Activated CD4-positive, alpha-beta T cell treated with anti-CD3 and anti-CD28 coated beads for 1 hour (primary cell): ENCODE measurements around the gene LSM2.
"Not testable (repeated sequence)": the region's sequence is repeated elsewhere in the genome, so short reads cannot be mapped to it uniquely, and the experiment has no call there.

Source experiments
- DNase-seq: peaks from one replicate; pipeline ENCODE4 v3.0.0-alpha.2; 2020

Gene LSM2

DNA sequence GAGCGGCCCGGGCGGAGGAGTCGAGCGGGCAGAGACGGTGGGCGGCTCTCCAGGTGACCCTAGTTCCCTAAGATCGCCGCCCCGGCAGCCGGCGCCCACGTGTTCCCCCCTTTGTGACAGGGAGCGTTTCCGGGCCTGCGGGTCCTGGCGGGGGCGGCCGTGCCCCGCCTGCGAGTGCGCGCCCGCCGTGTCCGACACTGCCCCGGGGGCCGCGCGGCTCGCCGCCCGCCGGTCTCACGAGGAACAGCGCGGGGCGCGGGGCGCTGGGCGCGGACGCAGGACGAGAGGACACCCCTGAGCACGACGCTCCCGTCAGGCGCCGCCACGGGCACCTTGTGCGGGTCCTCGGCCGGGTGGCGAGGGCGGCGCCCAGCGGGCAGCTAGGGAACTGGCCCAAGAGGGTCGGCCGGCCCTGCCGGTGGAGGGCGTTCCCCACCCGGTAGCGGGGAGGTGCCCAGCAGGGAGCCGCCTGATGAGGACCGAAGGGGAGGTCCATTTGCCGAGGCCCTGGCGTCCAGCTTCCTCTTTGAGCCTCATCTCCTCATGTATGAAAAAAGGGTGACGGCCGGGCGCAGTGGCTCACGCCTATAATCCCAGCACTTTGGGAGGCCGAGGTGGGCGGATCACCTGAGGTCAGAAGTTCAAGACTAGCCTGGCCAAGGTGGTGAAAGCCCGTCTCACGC lies 11.0 kb downstream of the LSM2 start, which contains the start of gene VARS1:
Gene VARS1 (minus strand): TSS at position 137 of the 683 bp plus-strand sequence. CDS start 535 bp downstream, outside the sequence.
- DNase-seq = peak; percentile 75

- no peak for DNase-seq
Measured at GRCh38 chr6:31794866-31795615, 11.7 kb downstream of the LSM2 start.

GRCh38 chr6:31794294-31794865 lies 12.4 kb downstream of the LSM2 start:
- no peak for DNase-seq

GRCh38 chr6:31793927-31794245 lies 12.9 kb downstream of the LSM2 start:
- DNase-seq = not testable (repeated sequence)

DNA sequence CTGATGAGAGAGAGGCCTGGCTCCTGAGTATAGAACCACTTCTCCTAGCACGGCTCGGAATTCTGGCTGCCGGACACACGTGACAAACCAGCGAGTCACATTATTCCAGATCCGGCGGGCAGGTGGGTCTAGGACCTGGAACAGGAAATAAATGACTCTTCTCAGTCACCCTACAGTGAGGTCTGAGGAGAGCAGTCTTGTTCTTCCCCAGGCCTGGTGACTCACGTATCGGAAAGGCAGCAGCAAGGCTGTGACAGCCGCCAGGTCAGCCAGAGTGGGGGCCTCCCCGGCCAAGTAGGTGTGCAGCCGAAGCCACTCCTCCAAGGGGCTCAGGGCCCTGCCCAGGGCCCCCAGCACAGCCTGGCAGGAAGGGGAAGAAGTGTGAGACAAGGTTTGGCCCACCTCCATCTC lies 14.0 kb downstream of the LSM2 start:
- no peak for DNase-seq

DNA sequence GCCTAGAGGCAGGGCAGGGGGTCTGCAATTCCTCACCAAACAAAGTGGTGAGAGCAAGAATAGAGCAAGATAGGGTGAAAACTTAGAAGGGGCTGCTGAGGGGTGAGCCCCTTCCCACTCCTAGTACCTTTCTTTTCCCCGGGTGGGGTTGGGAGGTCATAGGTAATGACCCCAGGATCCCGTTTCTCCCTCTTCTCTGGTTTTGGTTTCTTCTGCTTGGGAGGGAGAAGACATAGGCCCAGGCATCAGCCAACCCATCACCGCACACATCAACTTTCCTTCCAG lies 14.7 kb downstream of the LSM2 start:
- DNase-seq = no peak

DNA sequence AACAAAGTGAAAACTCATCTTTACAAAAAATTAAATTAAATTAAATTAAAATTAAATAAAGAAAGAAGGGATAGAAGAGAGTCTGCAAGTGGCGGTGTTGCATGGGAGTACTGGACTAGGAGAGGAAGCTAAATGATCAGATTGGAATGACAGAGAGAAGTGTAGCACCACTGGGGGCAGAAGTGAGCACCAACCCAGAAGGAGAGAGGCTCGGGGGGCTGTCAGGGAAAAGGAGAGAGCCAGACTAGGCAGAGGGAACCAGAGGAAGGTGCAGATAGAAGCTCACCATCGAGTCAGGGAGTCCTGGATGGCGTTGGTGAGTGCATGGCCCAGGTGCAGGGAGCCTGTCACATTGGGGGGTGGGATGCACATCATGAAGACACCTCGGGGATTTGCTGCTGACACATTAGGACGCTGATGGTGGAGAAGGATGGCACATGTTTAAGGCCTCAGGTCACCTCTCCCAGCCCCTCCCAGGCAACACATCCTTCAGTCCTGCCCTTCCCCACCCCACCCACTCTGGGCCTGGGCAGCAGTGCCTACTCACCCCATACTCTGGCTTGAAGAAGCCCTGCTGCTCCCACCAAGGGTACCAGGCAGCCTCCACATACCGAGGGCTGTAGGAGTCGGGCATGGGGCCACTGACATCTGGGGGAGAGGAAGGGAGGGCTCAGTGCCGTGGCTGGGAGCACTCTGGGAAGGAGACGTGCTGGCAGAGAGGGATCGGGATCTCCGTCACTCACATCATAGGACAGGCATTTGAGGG lies 15.3 kb downstream of the LSM2 start:
- no peak for DNase-seq

GRCh38 chr6:31785475-31785874 lies 21.3 kb downstream of the LSM2 start:
- no peak for DNase-seq

GRCh38 chr6:31784098-31784925 lies 22.5 kb downstream of the LSM2 start:
- DNase-seq = no peak

DNA sequence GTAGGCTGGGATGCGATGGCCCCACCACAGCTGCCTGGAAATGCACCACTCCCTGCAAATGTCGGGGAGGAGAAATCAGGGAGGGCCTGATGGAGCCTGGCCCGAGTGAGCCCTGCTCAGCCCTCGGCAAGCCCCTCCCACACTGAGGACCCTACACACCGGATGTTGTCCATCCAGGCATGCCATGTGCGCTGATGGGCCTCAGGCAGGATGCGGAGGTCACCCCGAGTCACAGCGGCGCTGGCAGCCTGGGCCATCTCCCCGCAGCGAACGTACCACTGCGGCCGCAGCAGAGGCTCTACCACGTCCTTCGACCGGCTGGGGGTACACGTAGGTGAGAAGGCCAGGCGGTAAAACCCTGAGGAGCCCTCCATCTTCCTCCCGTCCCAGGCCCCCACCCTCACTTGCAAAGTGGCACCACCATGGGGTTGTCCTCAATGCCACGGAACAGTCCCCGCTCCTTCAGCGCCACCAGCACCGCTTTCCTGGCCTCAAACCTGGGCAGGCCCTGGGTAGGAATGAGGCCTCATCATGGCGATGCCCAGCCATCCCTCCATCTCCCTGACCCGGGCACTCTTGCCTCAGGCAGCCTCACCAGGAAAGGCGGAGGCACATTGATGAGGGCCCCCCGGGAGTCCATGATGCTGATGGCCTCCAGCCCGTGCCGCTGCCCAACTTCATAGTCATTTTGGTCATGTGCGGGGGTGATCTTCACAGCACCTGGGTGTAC lies 24.5 kb downstream of the LSM2 start:
- no peak for DNase-seq

- no peak for DNase-seq
Measured at GRCh38 chr6:31781244-31782125, 25.3 kb downstream of the LSM2 start.

DNA sequence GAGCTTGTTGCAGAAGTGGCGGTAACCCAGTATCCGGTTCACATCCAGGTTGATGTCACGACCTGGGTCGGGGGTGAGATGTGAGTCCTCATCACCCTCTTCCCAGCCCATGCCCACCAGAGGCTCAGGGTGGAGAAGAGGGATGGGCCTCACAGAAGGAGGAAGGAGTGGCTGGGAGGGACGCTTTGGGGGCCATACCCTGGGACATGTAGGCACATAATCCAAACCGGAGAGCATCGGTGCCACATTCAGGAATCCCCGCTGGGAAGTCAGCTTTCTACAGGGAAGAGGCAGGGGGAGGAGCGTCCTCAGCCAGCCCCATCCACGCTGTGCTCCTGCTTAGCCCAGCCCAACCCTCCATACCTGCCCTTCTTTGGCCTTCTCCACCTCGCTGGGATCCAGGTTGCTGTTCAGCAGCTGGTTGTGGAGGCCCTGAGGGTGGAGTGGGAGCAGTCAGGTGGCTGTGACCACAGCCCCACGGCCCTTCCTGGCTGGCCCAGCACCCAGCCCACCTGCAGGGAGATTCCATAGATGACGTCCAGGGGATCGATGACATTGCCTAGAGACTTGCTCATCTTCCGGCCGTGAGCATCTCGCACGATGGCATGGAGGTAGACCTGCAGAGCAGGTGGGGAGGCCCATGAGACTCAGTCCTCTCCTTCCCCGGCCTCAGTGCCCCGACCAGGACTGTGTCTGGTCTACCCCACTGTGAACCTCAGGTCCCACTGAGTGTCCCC lies 26.1 kb downstream of the LSM2 start:
- DNase-seq = no peak

- DNase-seq = no peak
Measured at GRCh38 chr6:31779908-31780307, 26.9 kb downstream of the LSM2 start.

- DNase-seq = no peak
Measured at GRCh38 chr6:31778999-31779885, 27.5 kb downstream of the LSM2 start.

DNA sequence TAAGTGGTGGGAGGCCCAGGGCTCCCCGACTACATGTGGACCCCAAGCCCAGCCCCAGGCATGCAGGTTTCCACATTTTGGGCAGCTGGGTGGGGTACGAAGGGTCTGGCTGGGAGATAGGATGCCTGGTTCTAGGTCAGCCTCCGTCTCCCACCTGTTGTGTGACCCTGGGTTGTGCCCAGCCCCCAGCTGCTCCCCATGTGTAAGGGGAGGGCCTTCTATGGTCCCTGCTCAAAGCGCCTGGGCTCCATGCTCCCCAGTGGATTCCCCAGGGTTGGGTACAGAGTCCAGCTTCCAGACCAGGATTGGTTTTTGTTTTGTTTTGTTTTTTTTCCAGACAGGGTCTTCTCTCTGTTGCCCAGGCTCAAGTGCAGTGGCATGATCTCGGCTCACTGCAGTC lies 28.6 kb downstream of the LSM2 start:
- no peak for DNase-seq

DNA sequence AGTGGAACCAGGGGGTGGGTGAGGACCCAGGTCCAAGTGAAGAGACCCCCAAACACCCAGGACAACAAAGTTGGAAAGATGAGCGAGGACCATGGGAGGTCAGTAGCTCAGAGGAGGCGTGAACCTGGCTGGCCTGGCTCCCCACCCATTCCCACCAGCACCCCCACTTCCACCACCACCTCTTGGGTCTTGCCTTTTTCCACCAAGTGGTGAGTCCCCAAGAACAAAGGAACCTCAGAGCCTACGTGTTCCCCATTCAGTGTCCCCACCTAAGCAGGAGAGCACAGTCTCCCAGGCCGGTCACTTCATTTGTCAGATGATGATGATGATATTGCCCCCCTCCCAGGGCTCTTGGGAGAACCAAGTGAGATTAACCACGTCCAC lies 29.1 kb downstream of the LSM2 start:
- no peak for DNase-seq

DNA sequence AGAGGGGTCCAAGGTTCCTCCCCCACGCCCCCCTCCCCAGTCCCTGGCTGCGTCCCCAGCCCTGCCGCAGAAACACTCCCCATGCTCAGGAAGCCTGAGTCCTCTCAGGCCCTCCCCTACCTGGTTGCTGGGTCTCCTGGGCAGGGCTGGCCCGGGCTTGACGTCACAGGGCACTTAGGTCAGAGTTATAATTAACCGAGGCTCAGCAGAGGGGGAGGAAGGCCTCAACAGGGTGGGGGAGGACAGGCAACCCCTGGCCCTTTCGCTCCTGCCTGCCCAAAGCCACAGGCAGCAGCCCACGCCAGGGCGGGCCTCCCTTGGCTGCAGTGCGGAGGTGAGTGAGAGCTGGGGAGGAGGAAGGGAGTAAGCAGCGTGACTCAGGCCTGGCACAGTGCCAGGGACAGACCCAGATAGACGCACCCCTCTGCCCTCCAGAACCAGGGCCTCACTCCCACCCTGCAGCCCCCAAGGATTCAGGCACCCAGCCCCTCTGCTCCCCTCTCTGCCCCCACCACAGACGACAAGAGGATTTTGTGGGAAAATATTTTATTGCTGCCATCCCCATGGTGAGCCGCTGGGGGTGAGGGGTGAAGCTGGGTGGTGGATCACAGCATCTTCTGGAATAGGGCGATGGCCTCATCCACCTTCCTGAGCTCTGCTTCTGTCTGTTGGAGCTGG lies 29.6 kb downstream of the LSM2 start, which contains the start of gene VWA7:
Gene VWA7 (minus strand): TSS at position 340 of the 678 bp plus-strand sequence. CDS start 549 bp downstream, outside the sequence.
- DNase-seq = peak; percentile 56

DNA sequence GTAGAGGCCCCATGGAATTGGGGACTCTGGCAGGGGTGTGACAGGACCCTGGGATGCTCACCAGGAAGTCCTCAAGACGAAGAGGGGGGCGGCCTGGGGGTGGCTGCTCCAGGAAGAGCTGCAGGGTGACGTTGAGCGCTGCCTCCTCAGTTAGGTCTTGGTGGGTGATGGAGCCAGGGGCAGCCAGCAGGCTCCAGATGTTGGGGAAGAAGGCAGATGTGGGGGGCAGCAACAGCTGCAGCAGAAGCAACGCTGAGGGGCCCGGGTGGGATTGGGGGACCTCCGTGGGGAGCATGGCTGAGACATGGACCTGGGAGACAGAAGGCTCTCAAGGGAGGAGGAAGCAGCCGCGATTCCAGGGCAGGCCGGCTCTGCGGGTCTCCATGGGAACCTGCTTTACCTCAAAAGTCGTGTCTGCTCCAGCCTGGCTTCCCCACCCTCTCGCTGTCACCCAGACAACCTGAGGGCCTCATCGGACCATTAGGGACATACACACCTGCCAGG lies 30.2 kb downstream of the LSM2 start:
- DNase-seq = no peak
